ENCODE measurements around the gene TRAF2.

DNA sequence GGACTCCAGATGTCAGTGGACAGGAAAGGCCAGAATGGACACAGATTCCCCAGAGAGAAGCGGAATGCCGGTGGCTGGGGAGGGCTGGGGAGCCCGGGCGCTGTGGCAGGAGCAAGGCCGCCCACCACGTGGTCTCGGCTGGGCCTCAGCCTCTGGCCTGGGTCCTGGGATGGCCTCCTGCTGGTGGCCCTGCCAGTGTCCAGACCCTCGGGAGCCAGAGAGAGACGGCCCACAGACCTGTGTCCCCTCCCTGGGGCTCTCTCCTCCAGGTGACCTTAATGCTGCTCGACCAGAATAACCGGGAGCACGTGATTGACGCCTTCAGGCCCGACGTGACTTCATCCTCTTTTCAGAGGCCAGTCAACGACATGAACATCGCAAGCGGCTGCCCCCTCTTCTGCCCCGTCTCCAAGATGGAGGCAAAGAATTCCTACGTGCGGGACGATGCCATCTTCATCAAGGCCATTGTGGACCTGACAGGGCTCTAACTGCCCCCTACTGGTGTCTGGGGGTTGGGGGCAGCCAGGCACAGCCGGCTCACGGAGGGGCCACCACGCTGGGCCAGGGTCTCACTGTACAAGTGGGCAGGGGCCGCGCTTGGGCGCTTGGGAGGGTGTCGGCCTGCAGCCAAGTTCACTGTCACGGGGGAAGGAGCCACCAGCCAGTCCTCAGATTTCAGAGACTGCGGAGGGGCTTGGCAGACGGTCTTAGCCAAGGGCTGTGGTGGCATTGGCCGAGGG, 39.3 kb downstream of the TRAF2 start:
- TF ChIP-seq POLR2A (IDR thresholded peaks at IDR 0.05; ENCODE audit: low read depth, low read length) (no peak), CTCF (IDR thresholded peaks at IDR 0.05; ENCODE audit: extremely low read depth in 1 of 2, insufficient read depth in 1 of 2, low read depth in 1 of 2, low read length in 2 of 2) (no peak), GATA2 (IDR thresholded peaks at IDR 0.05; ENCODE audit: insufficient read depth, insufficient read length, low read depth, low read length) (no peak), FOS (IDR thresholded peaks at IDR 0.05; ENCODE audit: borderline replicate concordance, insufficient read depth, low read length) (no peak), EZH2 (IDR thresholded peaks at IDR 0.05; ENCODE audit: borderline replicate concordance, low read depth, low read length, severe bottlenecking) (no peak), POLR2AphosphoS5 (IDR thresholded peaks at IDR 0.05; ENCODE audit: insufficient read depth, low read depth, low read length) (no peak), MYC (IDR thresholded peaks at IDR 0.05; ENCODE audit: low read depth, low read length) (no peak), JUN (IDR thresholded peaks at IDR 0.05; ENCODE audit: borderline replicate concordance, insufficient read depth, insufficient read length, low read depth) (no peak)
- TF ChIP-seq, protein P1, sequence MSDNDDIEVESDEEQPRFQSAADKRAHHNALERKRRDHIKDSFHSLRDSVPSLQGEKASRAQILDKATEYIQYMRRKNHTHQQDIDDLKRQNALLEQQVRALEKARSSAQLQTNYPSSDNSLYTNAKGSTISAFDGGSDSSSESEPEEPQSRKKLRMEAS (IDR thresholded peaks at IDR 0.05; ENCODE audit: insufficient read depth, insufficient read length), result no peak
